H1 (cell line): ENCODE measurements around the gene GATD1. TPM values are rescaled to one million over a fixed set of nuclear protein-coding genes. Genes with fewer than 3 reads are reported as not detected.

Experiments used
- CTCF ChIA-PET: fragments of 300-600 bp; sonication (Branson Sonifier 250); formaldehyde crosslinking; loops from one replicate; lab custom pipeline; 2021; ENCODE audit not compliant: partially characterized antibody; lab: Charles Lee
- POLR2A ChIA-PET: fragments of 300-600 bp; sonication (Branson Sonifier 250); formaldehyde crosslinking; loops from one replicate; lab custom pipeline; 2021; ENCODE audit warnings: inconsistent platforms; ENCODE audit not compliant: partially characterized antibody; lab: Charles Lee
- DNase-seq, 2 experiments: peaks; one replicate each; pipeline versions ENCODE4 v3.0.0 to v3.0.0-alpha.2; 2010 to 2022; ENCODE audit warnings: low spot score in 2 of 2, low read depth in 1 of 2, mixed read lengths in 1 of 2
- FAIRE-seq: peaks from 2 replicates; lab custom pipeline; 2011; peaks lifted over from hg19 to GRCh38; lab: Jason Lieb, UNC
- H2AFZ ChIP-seq: 2 replicates; pipeline ENCODE4 v1.8.1; 2012; ENCODE audit warnings: low read length, inconsistent platforms
- H2AK5ac ChIP-seq: 2 replicates; pipeline ENCODE4 v1.6.1; 2013; ENCODE audit warnings: low read depth, low read length
- H2BK120ac ChIP-seq: replicated peaks from 2 replicates; pipeline ENCODE3; 2013; ENCODE audit warnings: low read depth, low read length, inconsistent platforms
- H2BK12ac ChIP-seq: 2 replicates; pipeline ENCODE4 v1.6.1; 2013; ENCODE audit warnings: low read depth, low read length
- H2BK15ac ChIP-seq: 2 replicates; pipeline ENCODE4 v1.6.1; 2013; ENCODE audit warnings: low read length
- H2BK20ac ChIP-seq: 2 replicates; pipeline ENCODE4 v1.6.1; 2013; ENCODE audit warnings: low read length
- H2BK5ac ChIP-seq: 2 replicates; pipeline ENCODE4 v1.6.1; 2013; ENCODE audit warnings: low read depth, low read length
- H3K14ac ChIP-seq: 2 replicates; pipeline ENCODE4 v1.6.1; 2013; ENCODE audit warnings: inconsistent platforms; ENCODE audit not compliant: insufficient read length
- H3K18ac ChIP-seq: 2 replicates; pipeline ENCODE4 v1.6.1; 2013; ENCODE audit warnings: low read length; ENCODE audit errors: extremely low read depth
- H3K23ac ChIP-seq: 2 replicates; pipeline ENCODE4 v1.6.1; 2013; ENCODE audit warnings: inconsistent platforms; ENCODE audit not compliant: insufficient read length
- H3K23me2 ChIP-seq: 2 replicates; pipeline ENCODE4 v1.6.1; 2013; ENCODE audit warnings: low read depth, low read length
- H3K27ac ChIP-seq: 2 replicates; pipeline ENCODE4 v1.6.1; 2011; ENCODE audit warnings: low read depth, low read length, inconsistent platforms
- H3K27me3 ChIP-seq, 4 experiments: replicated peaks in 1 of 4; 1 replicate in 1 of 4; 2 replicates in 3 of 4; pipeline versions ENCODE4 v1.6.1 to v1.8.1; 2011 to 2013; ENCODE audit warnings: low read length in 3 of 4, mild to moderate bottlenecking in 3 of 4, inconsistent platforms in 2 of 4, mixed read lengths in 2 of 4, moderate library complexity in 1 of 4; ENCODE audit not compliant: control insufficient read depth in 3 of 4, insufficient read depth in 3 of 4; ENCODE audit errors: extremely low read depth in 1 of 4
- H3K36me3 ChIP-seq, 4 experiments: 2 replicates each; pipeline versions ENCODE4 v1.6.1 to v1.8.1; 2011 to 2013; ENCODE audit warnings: mild to moderate bottlenecking in 4 of 4, low read length in 3 of 4, moderate library complexity in 2 of 4, control low read depth in 1 of 4, inconsistent platforms in 1 of 4; ENCODE audit not compliant: insufficient read depth in 4 of 4, control insufficient read depth in 2 of 4
- H3K4ac ChIP-seq: replicated peaks from 2 replicates; pipeline ENCODE3; 2013; ENCODE audit warnings: low read length, low read depth, mixed read lengths, inconsistent platforms; ENCODE audit not compliant: insufficient read length
- H3K4me1 ChIP-seq, 4 experiments: replicated peaks in 1 of 4; 1 replicate in 1 of 4; 2 replicates in 3 of 4; pipeline versions ENCODE4 v1.6.1 to v1.8.1; 2011 to 2013; ENCODE audit warnings: low read length in 3 of 4, inconsistent platforms in 2 of 4, mixed read lengths in 1 of 4; ENCODE audit not compliant: insufficient read depth in 4 of 4, control insufficient read depth in 3 of 4
- H3K4me2 ChIP-seq, 2 experiments: 2 replicates each; pipeline versions ENCODE4 v1.6.1 to v1.8.1; 2011 to 2013; ENCODE audit warnings: low read depth in 2 of 2, low read length in 2 of 2, control low read depth in 1 of 2, inconsistent platforms in 1 of 2, mild to moderate bottlenecking in 1 of 2; ENCODE audit not compliant: insufficient read depth in 1 of 2
- H3K4me3 ChIP-seq, 4 experiments: fragments of 200-600, 300-600 bp in 1 of 4; sonication (generic), shearing (Covaris generic), sonication (Bioruptor Twin) in 1 of 4; 2 replicates each; pipeline versions ENCODE4 v1.5.1 to v1.8.1; 2011 to 2016; ENCODE audit warnings: low read length in 4 of 4, low read depth in 3 of 4, control low read depth in 2 of 4, inconsistent platforms in 2 of 4, mild to moderate bottlenecking in 2 of 4, mixed read lengths in 1 of 4, moderate library complexity in 1 of 4; ENCODE audit not compliant: insufficient read depth in 2 of 4; ENCODE audit errors: extremely low read depth in 1 of 4
- H3K56ac ChIP-seq: replicated peaks from 2 replicates; pipeline ENCODE3; 2013; ENCODE audit warnings: low read depth, mild to moderate bottlenecking, mixed read lengths, low read length, inconsistent platforms; ENCODE audit not compliant: insufficient read length
- H3K79me1 ChIP-seq: 2 replicates; pipeline ENCODE4 v1.6.1; 2013; ENCODE audit warnings: low read depth, low read length, control low read depth
- H3K79me2 ChIP-seq, 2 experiments: 2 replicates each; pipeline versions ENCODE4 v1.6.1 to v1.8.1; 2012 to 2013; ENCODE audit warnings: low read length in 2 of 2, mild to moderate bottlenecking in 2 of 2, inconsistent platforms in 1 of 2; ENCODE audit not compliant: insufficient read depth in 2 of 2, control insufficient read depth in 1 of 2
- H3K9ac ChIP-seq, 4 experiments: replicated peaks in 1 of 4; 1 replicate in 1 of 4; 2 replicates in 3 of 4; pipeline versions ENCODE4 v1.6.1 to v1.8.1; 2011 to 2013; ENCODE audit warnings: low read depth in 3 of 4, low read length in 3 of 4, control low read depth in 2 of 4, mild to moderate bottlenecking in 2 of 4, moderate library complexity in 2 of 4, inconsistent platforms in 1 of 4; ENCODE audit errors: extremely low read depth in 1 of 4
- H3K9me3 ChIP-seq, 2 experiments: 2 replicates each; pipeline versions ENCODE4 v1.6.1 to v1.8.1; 2012 to 2013; ENCODE audit warnings: mild to moderate bottlenecking in 2 of 2, moderate library complexity in 2 of 2, control low read depth in 1 of 2, inconsistent platforms in 1 of 2, low read depth in 1 of 2, low read length in 1 of 2, mixed read lengths in 1 of 2; ENCODE audit not compliant: insufficient read depth in 2 of 2
- H4K20me1 ChIP-seq, 2 experiments: replicated peaks in 1 of 2; 2 replicates each; pipeline versions ENCODE3 to v1.8.1; 2011 to 2013; ENCODE audit warnings: inconsistent platforms in 2 of 2, low read length in 2 of 2, mild to moderate bottlenecking in 1 of 2; ENCODE audit not compliant: insufficient read depth in 2 of 2, control insufficient read depth in 1 of 2
- H4K5ac ChIP-seq: 2 replicates; pipeline ENCODE4 v1.6.1; 2013; ENCODE audit warnings: low read length, low read depth, mixed read lengths, inconsistent platforms; ENCODE audit not compliant: insufficient read length
- H4K8ac ChIP-seq: 2 replicates; pipeline ENCODE4 v1.8.0; 2013; ENCODE audit warnings: mild to moderate bottlenecking, moderate library complexity, low read length, inconsistent platforms; ENCODE audit not compliant: insufficient read depth; ENCODE audit errors: extremely low read depth
- H4K91ac ChIP-seq: replicated peaks from 2 replicates; pipeline ENCODE3; 2013; ENCODE audit warnings: low read length, mixed read lengths, inconsistent platforms; ENCODE audit not compliant: insufficient read length
- CTBP2 ChIP-seq: IDR thresholded peaks from 2 replicates; pipeline ENCODE4 v1.7.0; 2011; ENCODE audit warnings: borderline replicate concordance, mild to moderate bottlenecking, moderate library complexity, mixed read lengths, low read length; ENCODE audit not compliant: insufficient read depth, insufficient read length
- EP300 ChIP-seq, 2 experiments: IDR thresholded peaks; 1 replicate in 1 of 2; 2 replicates in 1 of 2; pipeline ENCODE4 v1.6.1; 2011 to 2012; ENCODE audit warnings: low read depth in 2 of 2, low read length in 2 of 2, mild to moderate bottlenecking in 2 of 2, borderline replicate concordance in 1 of 2, inconsistent platforms in 1 of 2, moderate library complexity in 1 of 2
- SIX5 ChIP-seq: IDR thresholded peaks from 2 replicates; pipeline ENCODE4 v1.6.1; 2011; ENCODE audit warnings: mild to moderate bottlenecking, low read depth, low read length
- TBP ChIP-seq: IDR thresholded peaks from 2 replicates; pipeline ENCODE4 v1.6.1; 2011; ENCODE audit warnings: low read depth, low read length, improper control_type of control experiment
- YY1 ChIP-seq: IDR thresholded peaks from 2 replicates; pipeline ENCODE4 v1.6.1; 2011; ENCODE audit warnings: low read depth, mild to moderate bottlenecking, low read length
- WGBS, 2 experiments: shearing (Covaris generic) in 1 of 2; methylation state at CpG; one replicate each; pipeline versions ENCODE4 v1.1.6 to v1.1.7; 2013 to 2015; ENCODE audit warnings: low lambda C conversion rate in 2 of 2, mixed read lengths in 2 of 2, inconsistent platforms in 1 of 2, low coverage in 1 of 2, missing lambda C conversion rate in 1 of 2; ENCODE audit not compliant: insufficient replicate concordance in 2 of 2, insufficient coverage in 1 of 2, insufficient read length in 1 of 2; ENCODE audit errors: extremely low coverage in 1 of 2, missing lambda C conversion rate in 1 of 2; 5-methylcytosine and 5-hydroxymethylcytosine counted together
- polyA plus RNA-seq, 7 experiments: library from polyadenylated mRNA; depleted of rRNA in 3 of 7; stranded (reverse) in 5 of 7; unstranded in 2 of 7; fragments of >200 nt in 5 of 7; fragments of 200-250 nt in 2 of 7; gene quantifications; 1 replicate in 5 of 7; 2 replicates in 1 of 7; 4 replicates in 1 of 7; pipeline versions ENCODE4 v1.2.1 to v1.2.3, GENCODE V29; 2011 to 2013; ENCODE audit warnings: missing spikeins in 2 of 7, mixed read lengths in 2 of 7
- total RNA-seq: library from RNA; stranded (reverse); fragmentation: NEBNext Ultra II Directional; extraction: Animal tissue kit (Norgen Biotek cat#: 25700); gene quantifications from 2 replicates; pipeline ENCODE4 v1.2.1, GENCODE V29; 2021
- TF ChIP-seq, protein P1 (sequence below): IDR thresholded peaks from 2 replicates; pipeline ENCODE4 v1.6.1; 2012; ENCODE audit warnings: inconsistent platforms

Gene GATD1
- total and polyA plus RNA-seq, 2 of the 8 experiments (the other 6 are each of a cell fraction or from before 2014, with no cell fraction given): 47.5 to 54.8 TPM

DNA sequence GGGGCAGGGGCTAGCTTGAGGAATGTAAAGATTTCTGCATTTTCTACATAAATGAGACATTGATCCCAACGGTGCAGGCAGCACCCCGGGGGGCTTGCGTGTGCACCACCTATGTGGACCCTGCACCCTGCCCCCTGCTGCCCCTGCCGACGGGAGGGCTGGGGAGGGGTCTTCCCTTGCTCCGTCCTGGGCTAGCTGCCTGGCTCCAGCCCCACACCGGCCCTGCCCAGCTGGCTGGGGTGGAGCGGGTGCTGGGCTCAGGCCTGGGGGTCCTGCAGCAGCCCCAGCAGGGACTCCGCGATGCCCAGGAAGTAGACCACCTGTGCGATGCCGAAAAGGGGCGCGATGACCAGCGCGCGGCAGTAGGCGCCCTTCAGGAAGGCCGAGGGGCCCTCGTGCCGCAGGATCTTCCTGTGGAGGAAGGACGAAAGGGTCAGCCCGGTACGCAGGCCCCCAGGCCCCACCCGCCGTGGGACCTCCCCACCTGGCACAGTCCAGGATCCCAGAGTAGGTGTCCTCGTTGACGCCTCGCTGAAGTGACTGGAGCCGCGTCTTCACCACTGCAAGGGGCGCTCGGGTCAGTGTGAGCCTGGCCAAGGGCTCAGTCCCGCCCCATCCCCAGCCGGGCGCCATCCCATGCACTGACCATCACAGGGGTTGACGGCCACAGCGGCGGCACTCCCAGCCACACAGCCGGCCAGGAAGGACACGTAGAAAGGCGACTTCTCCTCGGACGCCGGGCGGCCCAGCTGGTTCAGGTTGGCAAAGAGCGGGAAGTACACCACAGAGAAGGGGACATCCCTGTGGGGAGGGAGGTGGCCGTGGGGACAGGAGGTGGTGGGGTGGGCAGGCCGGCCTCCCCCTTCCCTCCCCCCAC lies 14.6 kb upstream of the GATD1 start:
- Histone ChIP-seq H2BK5ac (no peak overlapping the region), H3K27me3 (no peaks in the 10 kb centered on the region), H2BK12ac (no peak overlapping the region; the same call in 1 of the 2 replicates), H3K79me1 (peaks cover 7% of the 10 kb centered on the region; the same call in 1 of the 2 replicates), H3K4me2 (no peak overlapping the region), H4K8ac (no peak overlapping the region), H3K9me3 (no peaks in the 10 kb centered on the region), H3K9ac (no peak overlapping the region), H3K27ac (no peak overlapping the region), H2BK120ac (no peak overlapping the region), H3K23ac (no peak overlapping the region), H3K56ac (no peak overlapping the region), H3K79me2 (peaks cover 0 to 5% of the 10 kb centered on the region in 2 experiments; a peak in 1 of 4 replicates), H3K36me3 (peaks cover 0 to 12% (median 0%) of the 10 kb centered on the region in 4 experiments; a peak in 3 of 8 replicates), H2BK20ac (no peak overlapping the region), H4K91ac (no peak overlapping the region), H4K5ac (no peak overlapping the region), H3K4me3 (no peak overlapping the region), H3K18ac (no peak overlapping the region), H3K14ac (no peak overlapping the region), H2AFZ (no peak overlapping the region), H3K23me2 (peaks cover under 1% of the 10 kb centered on the region), H4K20me1 (peaks cover 2 to 15% of the 10 kb centered on the region in 2 experiments), H3K4ac (no peak overlapping the region), H3K4me1 (peaks cover 4 to 34% (median 22%) of the 10 kb centered on the region in 4 experiments), H2AK5ac (no peak overlapping the region), H2BK15ac (no peak overlapping the region)
- 95% methylated on average over 39 of the region's 49 CpGs; no CpG with 5 or more reads in 1 of the 2 experiments for WGBS, 2 experiments
- ChIA-PET POLR2A (interaction anchor here (0.7 to 53.0 kb wide), 8 partner anchors 8 to 43 kb away, joined by 3 to 1917 read pairs (median 4); partner anchors contain the start of genes CD151, CRACR2B, GATD1 and PIDD1), CTCF (interaction anchor here (0.7 to 2.2 kb wide), 5 partner anchors 9 to 64 kb away, joined by 3 to 10 read pairs (median 3); no protein-coding TSS in a partner anchor)
- no peak for TF ChIP-seq SIX5
- no peak for TF ChIP-seq TBP
- no peak for TF ChIP-seq EP300 (IDR thresholded peaks at IDR 0.05; ENCODE audit: borderline replicate concordance in 1 of 2, low read depth in 2 of 2, low read length in 2 of 2)
- TF ChIP-seq CTBP2: no peak
- TF ChIP-seq YY1: no peak
- TF ChIP-seq, protein P1, sequence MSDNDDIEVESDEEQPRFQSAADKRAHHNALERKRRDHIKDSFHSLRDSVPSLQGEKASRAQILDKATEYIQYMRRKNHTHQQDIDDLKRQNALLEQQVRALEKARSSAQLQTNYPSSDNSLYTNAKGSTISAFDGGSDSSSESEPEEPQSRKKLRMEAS: no peak
- no peak for DNase-seq
- no peak for FAIRE-seq
